Head of caudate nucleus (tissue), 42 donors: Measurements from ENCODE around the gene NFIA.
"Not testable (repeated sequence)": the region's sequence is repeated elsewhere in the genome, so short reads cannot be mapped to it uniquely, and the experiment has no call there.

Experiments used
- DNase-seq, 42 donors: peaks; one replicate each; pipeline versions ENCODE4 v3.0.0 to v3.0.0-alpha.2; 2020 to 2021; ENCODE audit warnings: mixed read lengths in 7 of 42
- intact Hi-C: fragments of 100-400 bp; cut with DNase I; formaldehyde crosslinking; loops from one replicate; pipeline ENCODE4 v1.15.0; 2022

Gene NFIA

DNA sequence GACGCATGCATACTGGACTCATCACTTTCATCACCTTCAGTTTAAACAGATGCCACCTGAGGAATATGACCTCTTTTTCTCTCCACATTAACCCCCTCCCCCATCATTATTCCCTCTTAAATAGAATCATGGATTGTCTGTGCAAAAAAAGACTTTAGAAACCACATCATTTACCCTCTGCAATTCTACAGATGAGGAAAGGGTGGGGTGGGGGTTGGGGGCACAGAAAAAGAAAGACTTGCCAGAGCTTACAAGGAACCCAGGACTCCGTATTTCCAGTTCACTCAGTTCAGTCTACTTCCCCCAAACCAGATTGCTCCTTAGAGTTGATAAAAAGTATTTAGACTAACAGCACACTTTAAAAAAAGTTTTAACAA lies 26.2 kb upstream of the NFIA start:
- no peak for DNase-seq
- intact Hi-C loops = no loop called here

GRCh38 chr1:61056573-61057439 lies 25.6 kb upstream of the NFIA start:
- intact Hi-C loops = no loop called here
- DNase-seq = peak in 41 of 42 donors; percentile 53 to 86 (median 75)

GRCh38 chr1:61058483-61059245 lies 23.7 kb upstream of the NFIA start:
- intact Hi-C loops = no loop called here
- no peak for DNase-seq

DNA sequence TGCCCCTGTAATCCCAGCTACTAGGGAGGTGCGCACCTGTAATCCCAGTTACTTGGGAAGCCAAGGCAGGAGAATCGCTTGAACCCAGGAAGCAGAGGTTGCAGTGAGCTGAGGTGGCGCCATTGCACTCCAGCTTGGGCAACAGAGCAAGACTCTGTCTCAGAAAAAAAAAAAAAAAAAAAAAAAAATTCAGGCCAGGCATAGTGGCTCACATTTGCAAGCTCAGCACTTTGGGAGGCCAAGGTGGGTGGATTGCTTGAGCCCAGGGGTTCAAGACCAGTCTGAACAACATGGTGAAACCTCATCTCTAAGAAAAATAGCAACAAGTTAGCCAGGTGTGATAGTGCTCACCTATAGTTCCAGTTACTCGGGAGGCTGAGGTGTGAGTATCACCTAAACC lies 20.8 kb upstream of the NFIA start:
- intact Hi-C loops, DNase-seq: not testable (repeated sequence)

DNA sequence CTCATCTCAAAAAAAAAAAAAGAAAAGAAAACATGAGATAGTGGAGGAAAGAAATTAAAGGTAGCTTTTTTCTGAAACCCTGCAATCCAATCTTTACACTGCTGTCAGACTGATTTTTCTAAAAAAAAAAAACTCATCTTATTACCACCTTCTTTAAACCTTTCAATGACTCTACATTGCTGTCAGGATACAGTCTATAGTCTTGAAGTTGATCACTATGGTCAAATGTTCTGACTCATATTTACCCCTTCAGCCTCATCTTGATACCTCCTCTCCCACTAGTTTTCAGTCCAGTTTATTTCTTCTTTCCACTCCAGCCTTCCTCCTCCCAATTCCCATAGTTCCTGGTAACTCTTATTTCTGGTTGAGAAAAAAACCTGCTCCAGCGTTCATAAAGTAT lies 17.7 kb upstream of the NFIA start:
- no peak for DNase-seq
- intact Hi-C loops = no loop called here

DNA sequence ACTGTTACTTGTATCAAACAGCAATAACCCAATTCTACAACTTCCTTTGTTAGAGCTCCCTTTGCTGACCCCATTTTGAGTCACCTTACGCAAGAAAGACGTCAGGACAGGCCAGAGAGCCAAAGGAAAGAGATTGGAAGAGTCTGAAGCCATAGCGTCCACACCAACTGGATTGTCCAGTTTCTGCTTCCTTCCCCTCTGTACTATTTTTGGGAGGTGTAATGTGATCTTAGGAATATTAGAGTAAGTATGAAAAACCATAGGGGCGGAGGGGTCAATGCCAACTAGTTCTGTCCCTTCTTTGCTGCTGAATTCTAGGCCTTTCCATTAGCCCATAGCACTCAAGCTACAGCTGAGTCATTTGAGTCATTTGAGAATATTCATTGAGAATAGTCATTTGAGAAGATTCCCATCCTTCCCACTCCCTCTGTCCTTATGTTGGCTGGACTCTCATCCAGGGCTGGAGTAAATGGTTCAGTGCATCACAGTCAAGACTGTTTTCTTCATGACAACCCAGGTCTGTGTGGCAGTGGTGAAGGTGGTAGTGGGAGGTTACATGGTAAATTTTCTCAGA lies 14.8 kb upstream of the NFIA start:
- DNase-seq = no peak
- intact Hi-C loops = no loop called here

GRCh38 chr1:61070054-61070453 lies 12.3 kb upstream of the NFIA start:
- DNase-seq = no peak
- intact Hi-C loops = no loop called here

DNA sequence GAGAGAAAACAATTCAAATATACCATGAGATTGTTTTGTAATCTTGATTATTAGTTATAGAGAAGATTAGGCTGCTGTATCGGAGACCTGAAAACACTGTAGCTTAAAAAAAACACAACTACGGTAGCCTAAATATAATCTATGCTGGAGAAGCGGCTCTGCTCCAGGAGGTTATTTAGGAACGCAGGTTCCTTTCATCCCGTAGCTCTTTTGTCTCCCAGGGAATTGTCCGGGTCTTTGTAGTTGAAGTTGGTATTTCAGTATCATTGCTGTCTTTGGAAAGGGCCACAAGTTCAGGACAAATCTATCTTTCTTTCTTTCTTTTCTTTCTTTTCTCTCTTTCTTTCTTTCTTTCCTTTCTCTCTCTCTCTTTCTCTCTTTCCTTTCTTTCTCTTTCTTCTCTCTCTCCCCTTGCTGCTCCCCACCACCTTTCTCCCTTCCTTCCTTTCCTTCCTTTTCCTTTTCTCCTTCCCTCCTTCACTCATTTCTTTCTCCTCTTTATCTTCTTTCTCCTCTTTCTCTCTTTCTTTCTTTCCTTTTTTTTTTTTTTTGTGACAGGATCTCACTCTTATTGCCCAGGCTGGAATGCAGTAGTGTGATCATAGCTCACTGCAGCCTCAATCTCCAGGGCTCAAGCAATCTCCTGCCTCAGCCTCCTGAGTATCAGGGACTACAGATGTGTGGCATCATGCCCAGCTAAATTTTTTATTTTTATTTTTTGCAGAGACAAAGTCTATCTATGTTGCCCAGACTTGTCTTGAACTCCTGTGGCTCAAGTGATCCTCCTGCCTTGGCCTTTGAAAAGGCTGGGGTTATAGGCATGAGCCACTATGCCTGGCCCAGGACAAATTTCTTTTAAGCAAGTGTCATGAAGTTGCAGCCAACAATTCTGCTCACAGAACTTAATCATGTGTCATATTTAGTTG lies 10.9 kb upstream of the NFIA start:
- intact Hi-C loops = no loop called here
- DNase-seq = no peak

DNA sequence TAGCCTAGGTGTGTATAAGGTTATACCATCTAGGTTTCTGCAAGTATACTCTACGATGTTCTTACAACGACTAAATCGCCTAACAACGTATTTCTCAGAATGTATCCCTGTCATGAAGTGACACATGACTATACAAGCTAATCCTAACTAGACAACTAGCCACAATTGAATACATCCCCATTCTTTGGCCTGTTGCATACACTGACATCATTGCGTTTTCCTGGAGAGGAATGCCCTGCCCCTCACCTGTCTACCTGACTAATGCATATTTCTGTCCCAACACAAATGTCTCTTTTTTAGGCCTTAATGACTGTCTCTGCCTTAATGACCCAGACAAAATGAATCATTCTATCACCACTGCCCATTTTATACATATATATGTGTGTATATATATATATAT lies 8.5 kb upstream of the NFIA start:
- DNase-seq = no peak
- intact Hi-C loops = no loop called here

DNA sequence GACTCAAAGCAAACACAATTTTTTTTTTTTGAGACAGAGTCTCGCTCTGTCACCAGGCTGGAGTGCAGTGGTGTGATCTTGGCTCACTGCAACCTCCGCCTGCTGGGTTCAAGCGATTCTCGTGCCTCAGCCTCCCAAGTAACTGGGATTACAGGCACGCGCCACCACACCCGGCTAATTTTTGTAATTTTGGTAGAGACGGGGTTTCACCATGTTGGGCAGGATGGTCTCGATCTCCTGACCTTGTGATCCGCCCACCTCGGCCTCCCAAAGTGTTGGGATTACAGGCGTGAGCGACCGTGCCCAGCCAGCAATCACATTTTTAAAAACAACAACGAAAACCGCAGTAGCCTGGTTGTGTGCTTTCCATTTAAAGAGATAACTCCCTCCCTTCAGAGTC lies 6.5 kb upstream of the NFIA start:
- DNase-seq = not testable (repeated sequence)
- intact Hi-C loops = loop anchor here (2.0 kb wide), 1 partner anchor 109 kb away; no protein-coding TSS in a partner anchor

- peak; percentile 74 to 94 (median 89) for DNase-seq
- intact Hi-C loops = loop anchor here (2.0 kb wide), 1 partner anchor 108 kb away; no protein-coding TSS in a partner anchor
Observed at GRCh38 chr1:61076728-61077675, 5.4 kb upstream of the NFIA start.

DNA sequence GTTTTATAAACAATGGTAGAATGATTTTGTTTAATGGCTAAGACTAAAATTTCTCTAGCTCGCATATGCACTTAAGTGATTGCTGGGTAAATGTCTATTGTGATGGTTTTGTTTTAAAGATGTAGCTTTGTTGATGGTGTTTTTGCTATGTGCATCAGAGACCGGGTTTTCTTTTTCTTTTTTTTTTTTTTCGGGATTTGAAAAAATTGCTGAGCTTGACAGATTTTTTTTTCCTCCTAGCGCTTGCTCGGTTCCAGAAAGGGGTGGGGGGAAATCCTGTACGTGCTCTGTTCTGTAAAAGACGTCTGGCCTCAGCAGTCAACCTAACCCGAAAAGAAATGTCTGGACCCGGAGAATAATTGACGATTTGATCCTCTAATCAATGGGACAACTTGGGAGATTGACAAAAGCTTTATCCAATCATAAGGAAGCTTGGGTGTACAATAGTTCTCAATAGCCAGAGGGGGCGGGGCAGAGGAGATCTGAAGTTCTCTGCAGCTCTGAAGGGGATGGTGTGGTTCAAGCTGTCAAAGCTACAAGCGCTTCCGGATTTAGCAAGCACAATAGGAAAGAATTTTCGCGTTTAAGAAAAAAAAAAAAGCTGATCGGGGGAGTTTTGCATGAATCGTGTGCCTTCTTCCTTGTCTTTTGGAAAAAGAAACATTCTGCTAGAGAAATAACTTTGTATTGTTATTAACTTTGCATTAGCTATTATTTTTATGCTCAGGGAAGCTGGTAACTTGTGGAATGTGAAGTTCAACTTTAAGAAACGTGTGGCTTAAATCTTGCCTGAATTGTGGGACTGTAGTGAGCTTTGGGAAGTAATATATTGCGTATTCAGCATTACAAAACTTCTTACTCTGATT lies 4.5 kb upstream of the NFIA start:
- DNase-seq = peak; percentile 73 to 97 (median 90)
- intact Hi-C loops = loop anchor here (2.0 kb wide), 1 partner anchor 107 kb away; no protein-coding TSS in a partner anchor

DNA sequence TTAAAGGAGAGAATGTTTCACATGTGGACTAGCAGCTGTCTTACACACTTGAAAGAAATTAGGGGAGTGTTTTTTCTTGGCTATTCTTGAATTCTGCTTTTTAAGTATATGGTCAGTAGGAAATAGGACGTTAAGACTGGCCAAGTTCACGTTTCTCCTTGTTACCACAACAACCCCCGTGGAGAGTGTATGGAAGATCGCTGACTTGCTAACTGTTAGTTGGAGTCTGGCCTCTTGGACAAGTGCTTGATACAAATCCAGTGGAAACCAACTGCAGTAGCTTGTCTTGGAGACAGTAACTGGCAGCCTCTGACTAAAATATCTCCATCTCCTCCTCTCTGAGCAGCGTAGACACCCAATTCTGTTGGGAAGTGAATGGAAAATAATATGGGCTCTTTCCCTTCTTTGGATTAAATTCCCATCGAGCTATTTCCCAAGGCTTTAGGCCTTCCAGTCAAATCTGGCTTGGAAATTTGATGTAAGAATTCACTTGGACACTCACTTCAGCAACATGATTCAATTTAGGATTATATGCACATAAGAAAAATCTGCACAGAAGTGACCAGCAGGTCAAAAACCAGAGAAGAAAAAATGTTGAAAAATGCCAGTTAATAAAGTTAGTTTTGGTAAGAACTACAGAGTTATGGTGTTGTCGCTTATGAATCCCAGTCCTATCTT lies 3.6 kb upstream of the NFIA start:
- intact Hi-C loops = no loop called here
- peak in 2 of 42 donors; percentile 34 to 35 for DNase-seq

GRCh38 chr1:61079296-61079897 lies 3.0 kb upstream of the NFIA start:
- DNase-seq = no peak
- intact Hi-C loops = no loop called here

DNA sequence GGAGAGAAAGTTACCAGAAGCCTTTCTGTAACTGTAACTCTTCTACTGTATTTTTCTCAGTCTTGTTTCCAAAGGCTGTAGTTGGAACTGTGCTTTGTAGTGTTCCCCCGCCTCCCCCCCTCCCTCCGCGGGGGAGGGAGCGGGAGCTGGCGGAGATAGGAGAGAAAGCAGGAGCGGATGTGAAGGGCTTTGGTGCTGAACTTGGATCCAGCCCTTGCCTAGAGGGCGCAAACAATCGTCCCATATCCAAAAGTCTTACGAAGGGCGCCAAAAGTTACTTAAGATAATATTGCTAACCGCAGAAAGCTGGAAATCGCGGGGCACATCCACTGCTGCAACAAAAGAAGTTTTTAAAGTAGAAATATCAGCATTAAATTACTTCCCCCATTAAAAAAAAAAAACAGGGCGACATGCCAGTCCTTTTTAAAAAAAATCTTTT lies 2.4 kb upstream of the NFIA start:
- DNase-seq = peak; percentile 63 to 94 (median 86)
- intact Hi-C loops = loop anchor here (5.0 to 10.0 kb wide), 2 partner anchors 42 to 195 kb away; no protein-coding TSS in a partner anchor
